ENCODE results near the gene COL18A1.
A peak's percentile ranks its signal among the peaks of the same experiment; 100 is the strongest.

Gene COL18A1

GRCh38 chr21:45535341-45536081 is 130.5 kb downstream of the COL18A1 start:
- no peak for DNase-seq (ENCODE audit: low spot score)

- DNase-seq (ENCODE audit: low spot score), result no peak
These were observed 131.5 kb downstream of the COL18A1 start for GRCh38 chr21:45536301-45537081.

- DNase-seq (ENCODE audit: low spot score), result no peak
These were observed 132.3 kb downstream of the COL18A1 start for GRCh38 chr21:45537111-45537745.

- DNase-seq (ENCODE audit: low spot score), result no peak
These were observed 132.9 kb downstream of the COL18A1 start for GRCh38 chr21:45537746-45538291.

- DNase-seq (ENCODE audit: low spot score), result no peak
These were observed 133.5 kb downstream of the COL18A1 start for GRCh38 chr21:45538381-45539045.

- DNase-seq (ENCODE audit: low spot score), result no peak
These were observed 134.3 kb downstream of the COL18A1 start for GRCh38 chr21:45539046-45539795.

GRCh38 chr21:45539796-45540600 is 135.0 kb downstream of the COL18A1 start:
- no peak for DNase-seq (ENCODE audit: low spot score)

GRCh38 chr21:45540601-45540970 is 135.6 kb downstream of the COL18A1 start:
- DNase-seq (ENCODE audit: low spot score), result no peak

GRCh38 chr21:45541221-45542039 is 136.5 kb downstream of the COL18A1 start:
- peak; percentile 89 for DNase-seq (ENCODE audit: low spot score)

- peak; percentile 99 for DNase-seq (ENCODE audit: low spot score)
These were observed 137.3 kb downstream of the COL18A1 start, which contains the start of gene SLC19A1 for GRCh38 chr21:45542242-45542666. Gene SLC19A1, minus strand, starts transcription at chr21:45542440. Its CDS starts 4,481 bp downstream, at chr21:45537959.

GRCh38 chr21:45542667-45543370 is 137.9 kb downstream of the COL18A1 start:
- DNase-seq (ENCODE audit: low spot score), result peak; percentile 43

GRCh38 chr21:45543371-45543709 is 138.4 kb downstream of the COL18A1 start:
- DNase-seq (ENCODE audit: low spot score), result no peak

GRCh38 chr21:45543710-45544448 is 138.9 kb downstream of the COL18A1 start:
- DNase-seq (ENCODE audit: low spot score), result no peak

GRCh38 chr21:45544449-45545235 is 139.7 kb downstream of the COL18A1 start:
- no peak for DNase-seq (ENCODE audit: low spot score)

- DNase-seq (ENCODE audit: low spot score), result no peak
These were observed 140.2 kb downstream of the COL18A1 start for GRCh38 chr21:45545236-45545570.

GRCh38 chr21:45545691-45546531 is 140.9 kb downstream of the COL18A1 start:
- DNase-seq (ENCODE audit: low spot score), result no peak
